ENCODE results near the gene PARD3B. TPM values are rescaled to one million over a fixed set of nuclear protein-coding genes. Genes with fewer than 3 reads are reported as not detected.
A peak's percentile ranks its signal among the peaks of the same experiment; 100 is the strongest.

The PARD3B gene
- total and polyA plus RNA-seq, 2 of the 13 experiments (the other 11 are each of a cell fraction or from before 2014, with no cell fraction given) = 0.71 to 2.3 TPM

GRCh38 chr2:204544961-204545860 is at the start of gene PARD3B (continued):
- TF ChIP-seq PREB (CRISPR knock-in tag; IDR thresholded peaks at IDR 0.05) (no peak), ZFP36 (IDR thresholded peaks at IDR 0.05; ENCODE audit: borderline replicate concordance, low read depth, low read length, partially characterized antibody) (no peak), ZNF253 (CRISPR knock-in tag; IDR thresholded peaks at IDR 0.05; ENCODE audit: borderline replicate concordance) (no peak), ZGPAT (CRISPR knock-in tag; IDR thresholded peaks at IDR 0.05) (no peak), REXO4 (CRISPR knock-in tag; IDR thresholded peaks at IDR 0.05; ENCODE audit: borderline replicate concordance) (0 out of 2 replicates have a peak, but pooled peaks have one; percentile 17), ARID2 (CRISPR knock-in tag; IDR thresholded peaks at IDR 0.05; ENCODE audit: borderline replicate concordance) (peak; percentile 71; the same call in 1 of the 2 replicates), CSRNP1 (CRISPR knock-in tag; IDR thresholded peaks at IDR 0.05) (no peak), PATZ1 (CRISPR knock-in tag; IDR thresholded peaks at IDR 0.05) (no peak), ZNF510 (CRISPR knock-in tag; IDR thresholded peaks at IDR 0.05; ENCODE audit: low read depth) (no peak), ELF3 (CRISPR knock-in tag; IDR thresholded peaks at IDR 0.05) (no peak), YEATS4 (CRISPR knock-in tag; IDR thresholded peaks at IDR 0.05; ENCODE audit: borderline replicate concordance) (peak; percentile 60; the same call in 1 of the 2 replicates), ZNF224 (CRISPR knock-in tag; IDR thresholded peaks at IDR 0.05) (no peak), KLF13 (CRISPR knock-in tag; IDR thresholded peaks at IDR 0.05) (no peak), ZNF597 (CRISPR knock-in tag; IDR thresholded peaks at IDR 0.05) (no peak), WIZ (CRISPR knock-in tag; IDR thresholded peaks at IDR 0.05) (no peak), HNRNPLL (IDR thresholded peaks at IDR 0.05; ENCODE audit: low read depth, low read length, poor library complexity, severe bottlenecking) (peak; percentile 72), ZSCAN21 (CRISPR knock-in tag; IDR thresholded peaks at IDR 0.05; ENCODE audit: borderline replicate concordance) (peak; percentile 56; the same call in 1 of the 2 replicates), MAX (IDR thresholded peaks at IDR 0.05) (peak; percentile 66; the same call in 1 of the 2 replicates), HOXA7 (CRISPR knock-in tag; IDR thresholded peaks at IDR 0.05) (no peak), HIVEP1 (CRISPR knock-in tag; IDR thresholded peaks at IDR 0.05) (peak; percentile 68; the same call in 1 of the 2 replicates), ZNF446 (CRISPR knock-in tag; IDR thresholded peaks at IDR 0.05) (0 out of 2 replicates have a peak, but pooled peaks have one; percentile 74)

All from HepG2 (cell line).